Activated CD8-positive, alpha-beta T cell treated with anti-CD3 and anti-CD28 coated beads for 36 hours (primary cell): Measurements from ENCODE around the gene FOXK2. TPM values are rescaled to one million over a fixed set of nuclear protein-coding genes. Genes with fewer than 3 reads are reported as not detected.
A peak's percentile ranks its signal among the peaks of the same experiment; 100 is the strongest.

ENCODE experiments used
- ATAC-seq: fragments of 200-7000 bp; cut with Tn5 transposase; one replicate; pipeline ENCODE4 v1.10.0; 2021; ENCODE audit warnings: mild to moderate bottlenecking, moderate library complexity
- CTCF ChIA-PET: fragments of 350-600 bp; sonication (Branson Sonifier 250); formaldehyde crosslinking; loops from one replicate; lab custom pipeline; 2021; ENCODE audit warnings: antibody characterized with exemption; lab: Charles Lee
- POLR2A ChIA-PET: fragments of 350-600 bp; sonication (Branson Sonifier 250); formaldehyde crosslinking; loops from one replicate; lab custom pipeline; 2021; ENCODE audit warnings: antibody characterized with exemption; lab: Charles Lee
- DNase-seq: peaks from one replicate; pipeline ENCODE4 v3.0.0-alpha.2; 2020
- H3K27ac Mint-ChIP-seq: one replicate; pipeline ENCODE4 v1.8.0; 2021; ENCODE audit warnings: mild to moderate bottlenecking, mixed read lengths
- H3K27me3 Mint-ChIP-seq: one replicate; pipeline ENCODE4 v1.8.0; 2021; ENCODE audit warnings: mixed read lengths
- H3K36me3 Mint-ChIP-seq: one replicate; pipeline ENCODE4 v1.8.0; 2021; ENCODE audit warnings: low read depth, mixed read lengths
- H3K4me1 Mint-ChIP-seq: one replicate; pipeline ENCODE4 v1.8.0; 2021; ENCODE audit warnings: low read depth, mixed read lengths
- H3K4me3 Mint-ChIP-seq: one replicate; pipeline ENCODE4 v1.8.0; 2021; ENCODE audit warnings: mild to moderate bottlenecking, moderate library complexity, mixed read lengths
- H3K9me3 Mint-ChIP-seq: one replicate; pipeline ENCODE4 v1.8.0; 2021; ENCODE audit warnings: mixed read lengths
- intact Hi-C: fragments of 100-400 bp; cut with micrococcal nuclease; formaldehyde crosslinking; loops from one replicate; pipeline ENCODE4 v1.10.0; 2022
- total RNA-seq, 2 experiments: library from RNA; stranded (reverse); gene quantifications; one replicate each; pipeline ENCODE4 v1.2.3, GENCODE V29; 2021
- TF ChIP-seq, protein P1 (sequence below): fragments of 200-600 bp; IDR thresholded peaks from one replicate; pipeline ENCODE4 v1.8.0; 2022; ENCODE audit warnings: antibody characterized with exemption, mild to moderate bottlenecking

Gene FOXK2
- total RNA-seq, 2 experiments from 2014 or later, result 55.6 to 59.5 TPM

DNA sequence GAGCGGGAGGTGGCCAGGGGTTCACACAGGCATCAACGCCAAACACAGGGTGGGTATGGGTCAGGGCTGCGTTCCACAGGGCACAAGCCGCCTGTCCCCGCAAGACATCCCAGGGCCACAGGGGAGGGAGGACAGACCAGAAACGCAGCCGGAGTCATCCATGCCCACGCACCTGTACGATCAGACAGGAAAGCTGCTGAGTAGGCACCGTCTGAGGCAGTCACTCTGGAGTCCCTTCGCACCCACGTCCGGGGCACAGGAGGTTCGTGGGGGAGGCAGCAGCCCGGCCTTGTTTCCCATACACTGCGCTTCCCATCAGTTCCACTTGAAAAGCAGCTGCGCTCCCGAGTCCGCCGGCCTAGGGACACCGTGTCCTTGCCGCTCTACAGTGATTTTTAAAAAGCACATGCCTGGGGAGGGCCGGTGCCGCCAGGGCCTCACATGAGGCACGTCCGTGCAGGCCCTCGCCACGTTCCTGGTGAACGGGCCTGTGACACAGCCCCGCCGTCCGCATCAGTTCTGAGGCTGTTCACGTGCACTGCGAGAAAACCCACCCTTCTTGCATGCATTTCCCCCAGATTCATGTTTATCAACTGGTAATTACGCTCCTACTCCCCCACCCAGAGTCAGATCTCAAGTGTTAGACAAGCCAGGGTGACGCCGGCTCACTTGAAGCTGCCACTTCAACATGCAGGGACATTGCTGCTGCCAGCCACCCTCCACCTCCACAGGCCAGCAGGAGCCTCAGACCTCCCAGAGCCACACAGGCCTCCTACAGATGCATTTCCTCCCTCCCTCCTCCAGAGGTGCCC is 94.0 kb downstream of the FOXK2 start:
- Mint-ChIP-seq H3K4me1 (no peaks in the 10 kb centered on the region), H3K36me3 (peaks cover 42% of the 10 kb centered on the region), H3K4me3 (no peak overlapping the region), H3K27ac (no peak overlapping the region), H3K27me3 (no peaks in the 10 kb centered on the region), H3K9me3 (no peaks in the 10 kb centered on the region)
- DNase-seq (no peak), ATAC-seq (peak; percentile 27)
- CTCF ChIA-PET, result no interaction called here
- POLR2A ChIA-PET, result interaction anchor here (1.9 kb wide), 1 partner anchor 16 kb away, joined by 4 read pairs; no protein-coding TSS in a partner anchor
- TF ChIP-seq, protein P1, sequence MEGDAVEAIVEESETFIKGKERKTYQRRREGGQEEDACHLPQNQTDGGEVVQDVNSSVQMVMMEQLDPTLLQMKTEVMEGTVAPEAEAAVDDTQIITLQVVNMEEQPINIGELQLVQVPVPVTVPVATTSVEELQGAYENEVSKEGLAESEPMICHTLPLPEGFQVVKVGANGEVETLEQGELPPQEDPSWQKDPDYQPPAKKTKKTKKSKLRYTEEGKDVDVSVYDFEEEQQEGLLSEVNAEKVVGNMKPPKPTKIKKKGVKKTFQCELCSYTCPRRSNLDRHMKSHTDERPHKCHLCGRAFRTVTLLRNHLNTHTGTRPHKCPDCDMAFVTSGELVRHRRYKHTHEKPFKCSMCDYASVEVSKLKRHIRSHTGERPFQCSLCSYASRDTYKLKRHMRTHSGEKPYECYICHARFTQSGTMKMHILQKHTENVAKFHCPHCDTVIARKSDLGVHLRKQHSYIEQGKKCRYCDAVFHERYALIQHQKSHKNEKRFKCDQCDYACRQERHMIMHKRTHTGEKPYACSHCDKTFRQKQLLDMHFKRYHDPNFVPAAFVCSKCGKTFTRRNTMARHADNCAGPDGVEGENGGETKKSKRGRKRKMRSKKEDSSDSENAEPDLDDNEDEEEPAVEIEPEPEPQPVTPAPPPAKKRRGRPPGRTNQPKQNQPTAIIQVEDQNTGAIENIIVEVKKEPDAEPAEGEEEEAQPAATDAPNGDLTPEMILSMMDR, result no peak
- intact Hi-C loops, result no loop called here

DNA sequence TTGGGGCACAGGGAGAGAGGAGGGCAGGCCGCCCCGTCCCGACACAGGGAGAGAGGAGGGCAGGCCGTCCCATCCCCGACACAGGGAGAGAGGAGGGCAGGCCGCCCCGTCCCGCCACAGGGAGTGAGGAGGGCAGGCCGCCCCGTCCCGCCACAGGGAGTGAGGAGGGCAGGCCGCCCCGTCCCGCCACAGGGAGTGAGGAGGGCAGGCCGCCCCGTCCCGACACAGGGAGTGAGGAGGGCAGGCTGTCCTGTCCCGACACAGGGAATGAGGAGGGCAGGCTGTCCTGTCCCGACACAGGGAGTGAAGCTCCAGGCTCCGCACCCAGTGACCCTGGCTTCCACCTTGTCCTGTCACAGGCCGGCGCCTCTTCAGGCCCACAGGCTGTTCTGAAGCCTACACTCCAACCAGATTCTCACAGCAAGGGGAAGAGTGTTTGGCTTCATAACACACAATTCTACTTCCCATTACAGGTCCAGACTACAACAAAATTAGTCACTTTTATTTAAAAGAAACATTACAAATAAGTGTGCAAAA is 94.6 kb downstream of the FOXK2 start:
- ChIA-PET CTCF (no interaction called here), POLR2A (interaction anchor here (1.0 to 1.9 kb wide), 2 partner anchors 8 to 15 kb away, joined by 3 to 4 read pairs; no protein-coding TSS in a partner anchor)
- ATAC-seq (no peak), DNase-seq (no peak)
- Mint-ChIP-seq H3K36me3 (peaks cover 45% of the 10 kb centered on the region), H3K27me3 (no peaks in the 10 kb centered on the region), H3K4me1 (no peaks in the 10 kb centered on the region), H3K9me3 (no peaks in the 10 kb centered on the region), H3K27ac (no peak overlapping the region), H3K4me3 (no peak overlapping the region)
- TF ChIP-seq, protein P1, result no peak
- intact Hi-C loops, result no loop called here

DNA sequence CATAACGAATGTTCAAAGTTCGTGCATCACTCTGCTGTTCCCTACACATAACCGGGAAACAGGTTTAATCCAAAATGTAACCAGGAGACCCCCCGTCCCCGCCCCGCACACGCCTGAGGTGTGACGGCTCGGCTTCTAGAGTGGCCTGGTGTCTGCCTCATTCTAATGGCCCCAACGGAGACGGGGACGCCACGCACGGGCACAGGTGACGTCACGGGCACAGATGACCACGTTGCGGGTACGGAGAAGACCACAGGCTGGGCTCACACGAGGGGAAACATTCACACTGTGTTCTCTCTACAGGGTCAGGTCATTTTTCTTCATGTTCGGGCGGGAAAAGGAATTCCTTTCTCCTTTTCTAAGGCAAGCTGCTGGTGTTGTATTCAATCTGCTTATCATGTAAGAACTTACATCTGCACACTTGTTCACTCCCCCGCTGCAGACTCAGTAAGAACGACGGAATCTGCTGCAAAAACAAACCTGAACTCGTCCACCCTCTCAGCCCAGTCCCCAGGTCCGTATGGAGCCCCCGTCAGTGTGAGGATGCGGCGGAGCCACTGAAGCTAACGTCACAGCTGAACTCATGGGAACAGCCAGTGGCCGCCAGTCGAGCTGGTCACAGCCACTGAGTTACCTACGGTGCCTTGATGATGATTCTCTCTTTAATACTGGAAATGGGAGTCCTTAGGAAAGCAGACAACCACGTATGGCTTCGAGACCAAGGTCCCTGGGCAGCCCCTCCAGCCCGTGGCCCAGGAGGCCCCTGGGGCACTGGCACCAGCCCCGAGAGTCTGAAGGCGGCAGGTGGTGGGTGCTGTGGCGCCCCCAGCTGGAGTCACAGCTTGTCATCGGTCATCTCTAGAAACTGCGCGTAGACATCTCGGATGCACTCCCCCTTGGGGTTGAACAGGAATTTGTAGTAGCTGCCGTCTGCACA is 95.8 kb downstream of the FOXK2 start:
- Mint-ChIP-seq H3K27ac (no peak overlapping the region), H3K36me3 (peaks cover 42% of the 10 kb centered on the region), H3K27me3 (no peaks in the 10 kb centered on the region), H3K4me1 (no peaks in the 10 kb centered on the region), H3K4me3 (no peak overlapping the region), H3K9me3 (no peaks in the 10 kb centered on the region)
- DNase-seq (no peak), ATAC-seq (no peak)
- TF ChIP-seq, protein P1, result no peak
- intact Hi-C loops, result no loop called here
- POLR2A ChIA-PET, result interaction anchor here (1.0 kb wide), 1 partner anchor 10 kb away, joined by 3 read pairs; no protein-coding TSS in a partner anchor
- CTCF ChIA-PET, result interaction anchor here (1.5 kb wide), 1 partner anchor 12 kb away, joined by 5 read pairs; no protein-coding TSS in a partner anchor

DNA sequence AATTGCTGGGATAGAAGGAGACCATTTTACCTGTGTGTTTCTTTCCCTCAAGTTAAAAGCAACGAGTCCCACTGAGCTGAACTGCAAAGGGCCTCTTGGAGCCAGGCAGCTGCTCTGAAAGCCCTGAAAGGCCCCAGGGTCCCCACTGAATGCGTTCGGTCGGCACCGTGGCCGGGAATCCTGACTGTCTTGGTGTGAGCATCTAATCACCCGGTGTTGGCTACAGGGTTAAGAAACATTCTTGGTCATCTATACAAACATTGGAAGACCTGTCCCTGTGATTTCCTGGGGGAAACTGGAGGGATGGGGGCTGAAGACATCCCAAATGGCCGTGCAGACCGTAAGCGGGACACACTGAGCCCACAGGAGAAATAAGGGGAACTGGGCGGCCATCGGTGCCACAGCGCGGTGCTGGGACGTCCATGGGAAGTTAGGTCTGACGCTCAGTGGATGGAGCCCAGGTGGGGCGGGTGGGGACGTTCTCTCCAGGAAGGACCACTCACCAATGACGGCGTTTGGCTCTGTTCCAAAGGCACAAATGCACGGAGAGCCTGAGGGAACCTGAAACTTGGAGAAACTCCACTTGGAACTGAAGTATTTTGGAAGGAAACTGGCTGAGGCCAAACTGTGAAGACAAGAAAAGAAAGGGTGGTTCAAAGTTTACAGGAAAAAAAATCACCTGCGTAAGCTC is 96.6 kb downstream of the FOXK2 start:
- intact Hi-C loops, result no loop called here
- Mint-ChIP-seq H3K4me1 (no peaks in the 10 kb centered on the region), H3K4me3 (no peak overlapping the region), H3K27ac (no peak overlapping the region), H3K9me3 (no peaks in the 10 kb centered on the region), H3K27me3 (no peaks in the 10 kb centered on the region), H3K36me3 (peaks cover 47% of the 10 kb centered on the region)
- TF ChIP-seq, protein P1, result no peak
- DNase-seq (no peak), ATAC-seq (no peak)
- CTCF ChIA-PET, result interaction anchor here (1.5 kb wide), 1 partner anchor 13 kb away, joined by 5 read pairs; no protein-coding TSS in a partner anchor
- POLR2A ChIA-PET, result interaction anchor here (1.2 kb wide), 1 partner anchor 13 kb away, joined by 3 read pairs; no protein-coding TSS in a partner anchor
